SKM-1 treated with dmso at 0.1 percent for 144 hours (cell line): ENCODE results near the gene COLQ.
A peak's percentile ranks its signal among the peaks of the same experiment; 100 is the strongest.
"Not testable (repeated sequence)": the region's sequence is repeated elsewhere in the genome, so short reads cannot be mapped to it uniquely, and the experiment has no call there.

Experiments used
- DNase-seq: peaks from one replicate; lab custom pipeline; 2025; ENCODE audit not compliant: unreplicated experiment; lab: John Stamatoyannopoulos, UW

Gene COLQ

DNA sequence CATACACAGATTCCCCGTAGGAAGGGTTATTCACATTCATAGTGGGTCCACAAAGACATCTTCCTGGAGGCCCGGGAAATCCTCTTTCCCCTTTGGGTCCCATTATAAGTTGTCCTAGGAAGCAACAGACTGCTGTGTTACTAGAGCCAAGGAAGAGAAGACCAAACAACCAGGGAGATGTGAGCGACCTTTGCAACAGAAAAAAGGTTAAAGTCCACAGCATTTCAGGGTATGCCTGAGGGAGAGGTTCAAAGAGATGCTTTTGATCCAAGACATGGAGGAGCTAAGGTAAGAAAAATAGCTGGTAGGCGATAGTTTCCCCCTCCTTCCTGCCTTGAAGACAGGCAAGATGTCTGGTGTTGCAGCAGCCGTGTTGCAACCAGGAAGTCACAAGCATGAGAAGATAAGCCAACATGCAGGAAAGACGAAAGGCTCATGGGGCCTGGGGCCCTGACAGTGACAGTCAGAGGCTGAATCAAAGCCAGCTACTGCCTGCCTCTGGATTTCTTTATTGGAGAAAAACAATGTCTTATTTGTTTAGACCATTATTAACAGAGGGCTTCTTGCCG lies 63.2 kb downstream of the COLQ start:
- DNase-seq, result peak; percentile 38

- DNase-seq, result not testable (repeated sequence)
Measured at GRCh38 chr3:15456915-15457314, 64.6 kb downstream of the COLQ start.

DNA sequence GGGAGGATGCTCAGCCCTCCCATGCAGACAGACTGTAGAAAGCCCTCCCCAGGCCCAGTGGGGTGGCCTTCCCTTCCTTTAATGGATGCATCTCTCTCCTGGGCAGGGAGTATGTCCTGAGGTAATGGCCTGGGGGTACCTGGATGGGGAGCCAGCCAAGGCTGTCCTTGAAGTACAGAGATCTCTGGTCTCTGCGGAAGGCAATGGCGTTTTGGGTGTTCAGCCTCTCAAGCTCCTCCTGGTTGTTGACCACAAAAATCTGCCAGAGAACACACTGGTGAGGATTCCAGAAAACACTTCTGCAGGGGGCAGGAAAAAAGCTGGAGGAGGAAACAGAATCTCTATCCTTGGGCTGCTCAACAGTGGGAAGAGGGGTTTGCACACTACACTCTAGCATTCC lies 65.2 kb downstream of the COLQ start:
- no peak for DNase-seq

DNA sequence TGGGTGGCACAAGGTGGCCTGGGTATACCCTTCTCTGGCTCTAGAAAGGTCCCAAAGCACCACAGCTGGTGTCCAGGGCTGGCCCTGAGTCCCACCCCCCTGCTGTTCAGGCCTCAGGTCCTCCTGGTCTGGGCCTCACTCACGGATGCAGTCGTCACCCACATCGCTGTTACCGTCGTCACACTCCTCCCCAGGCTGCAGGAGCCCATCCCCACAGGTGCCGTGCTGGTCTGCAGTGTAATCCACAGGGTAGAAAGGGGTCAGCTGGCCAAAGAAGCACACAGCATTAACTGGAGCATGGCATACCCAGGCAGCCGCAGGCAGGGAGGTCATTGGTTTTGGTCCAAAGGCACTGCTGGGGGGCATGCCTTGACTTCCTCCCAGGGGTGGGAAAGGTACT lies 65.8 kb downstream of the COLQ start:
- DNase-seq, result no peak

- no peak for DNase-seq
Measured at GRCh38 chr3:15454965-15455364, 66.5 kb downstream of the COLQ start.

DNA sequence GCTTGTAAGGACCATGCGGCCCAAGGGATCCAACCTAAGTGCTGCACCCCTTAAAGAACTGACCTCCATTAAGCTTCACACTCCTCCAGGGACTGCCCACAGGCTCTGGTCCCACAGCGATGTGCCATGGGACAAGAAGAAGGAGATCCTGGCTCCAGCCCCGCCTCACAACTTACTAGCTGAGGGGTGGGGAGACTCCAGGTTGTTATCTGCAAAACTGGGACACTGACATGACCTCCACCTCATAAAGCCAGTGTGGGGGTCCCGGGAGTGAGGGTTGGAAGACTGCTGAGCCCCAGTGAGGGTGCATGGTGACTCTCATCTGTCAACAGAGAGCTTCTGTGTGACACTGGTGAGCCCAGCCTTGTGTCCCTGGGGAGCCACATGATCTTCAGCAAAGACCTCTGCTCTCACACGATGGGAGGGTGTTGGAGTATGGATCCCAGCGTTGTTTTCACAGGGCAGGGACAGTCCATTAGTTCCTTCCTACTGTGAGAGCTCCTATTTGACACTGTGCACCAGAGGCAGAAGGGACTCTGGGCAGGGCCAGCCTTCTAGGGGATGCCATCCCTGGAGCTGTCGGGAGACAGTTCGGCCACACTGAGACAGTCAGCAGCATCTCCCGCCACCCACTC lies 67.4 kb downstream of the COLQ start:
- no peak for DNase-seq

GRCh38 chr3:15453501-15453900 lies 68.0 kb downstream of the COLQ start:
- no peak for DNase-seq

DNA sequence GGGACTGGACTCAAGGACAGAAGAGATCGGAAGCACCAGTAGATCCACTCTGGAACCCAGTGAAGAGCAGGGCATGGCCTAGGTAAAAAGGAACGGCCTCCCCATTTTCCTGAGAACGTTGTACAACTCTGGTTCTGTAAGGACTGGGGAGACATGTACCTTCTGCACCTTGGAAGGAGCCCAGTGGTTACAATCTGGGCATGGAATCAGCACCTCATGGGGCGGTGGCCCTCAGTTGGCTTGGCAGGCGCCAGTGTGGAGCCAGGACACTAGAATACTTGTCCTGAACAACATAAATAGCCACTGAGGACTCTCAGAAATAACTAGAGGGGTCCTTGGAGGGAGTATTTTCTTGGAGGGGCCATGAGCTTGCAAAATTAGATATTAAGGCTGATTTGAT lies 68.5 kb downstream of the COLQ start:
- no peak for DNase-seq

DNA sequence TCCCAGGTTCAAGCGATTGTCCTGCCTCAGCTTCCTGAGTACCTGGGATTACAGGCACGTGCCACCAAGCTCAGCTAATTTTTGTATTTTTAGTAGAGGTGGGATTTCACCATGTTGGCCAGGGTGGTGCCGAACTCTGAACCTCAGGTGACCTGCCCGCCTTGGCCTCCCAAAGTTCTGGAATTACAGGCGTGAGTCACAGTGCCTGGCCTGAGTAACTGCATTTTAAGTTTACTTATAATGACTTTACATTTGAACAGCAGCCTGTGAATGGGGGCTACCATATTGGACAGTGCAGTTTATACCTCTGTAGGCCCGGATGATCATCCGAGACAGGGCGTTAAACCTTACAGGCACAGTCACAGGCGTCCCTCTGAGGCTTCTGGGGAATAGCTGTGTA lies 69.3 kb downstream of the COLQ start:
- no peak for DNase-seq

DNA sequence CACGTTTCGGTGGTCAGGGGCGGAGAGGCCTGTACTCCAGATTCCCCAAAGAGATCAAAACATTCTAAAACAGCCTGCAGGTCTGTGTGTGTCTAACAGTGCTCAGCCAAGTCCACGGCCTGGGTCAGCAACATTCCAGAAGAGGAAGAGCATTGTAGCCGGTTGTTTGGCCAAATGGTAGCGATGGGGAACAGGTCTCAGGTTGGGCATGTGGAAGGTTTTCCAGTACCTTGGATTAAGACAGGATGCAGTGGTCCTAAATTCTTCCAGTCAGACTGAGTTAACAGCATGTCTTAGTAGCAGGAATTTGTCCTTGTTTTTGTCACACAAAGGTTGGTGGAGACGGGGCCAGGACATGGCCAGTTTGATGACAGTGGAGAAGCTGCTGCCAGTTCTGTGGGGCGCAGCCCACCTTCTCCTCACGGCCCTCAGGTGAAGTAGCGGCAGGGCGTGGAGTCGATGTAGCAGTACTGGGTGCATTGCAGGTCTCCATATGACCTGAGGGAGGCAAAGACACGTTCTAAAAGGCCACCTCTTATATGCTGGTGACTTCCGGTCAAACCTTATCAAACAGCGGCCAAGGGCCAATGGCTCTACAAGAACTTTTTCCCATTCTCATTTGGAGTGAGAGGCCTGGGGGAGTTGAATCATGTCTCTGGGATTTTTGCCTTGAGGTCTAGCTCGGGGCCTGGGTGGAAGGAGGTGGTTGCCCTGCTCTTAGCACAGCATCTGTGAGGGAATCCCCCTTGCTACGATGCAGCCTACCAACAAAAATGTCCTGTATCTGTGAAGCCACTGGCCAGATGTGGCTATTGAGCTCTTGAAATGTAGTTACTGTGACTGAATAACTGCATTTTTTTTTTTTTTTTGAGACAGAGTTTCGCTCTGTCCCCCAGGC lies 70.0 kb downstream of the COLQ start:
- DNase-seq, result no peak

DNA sequence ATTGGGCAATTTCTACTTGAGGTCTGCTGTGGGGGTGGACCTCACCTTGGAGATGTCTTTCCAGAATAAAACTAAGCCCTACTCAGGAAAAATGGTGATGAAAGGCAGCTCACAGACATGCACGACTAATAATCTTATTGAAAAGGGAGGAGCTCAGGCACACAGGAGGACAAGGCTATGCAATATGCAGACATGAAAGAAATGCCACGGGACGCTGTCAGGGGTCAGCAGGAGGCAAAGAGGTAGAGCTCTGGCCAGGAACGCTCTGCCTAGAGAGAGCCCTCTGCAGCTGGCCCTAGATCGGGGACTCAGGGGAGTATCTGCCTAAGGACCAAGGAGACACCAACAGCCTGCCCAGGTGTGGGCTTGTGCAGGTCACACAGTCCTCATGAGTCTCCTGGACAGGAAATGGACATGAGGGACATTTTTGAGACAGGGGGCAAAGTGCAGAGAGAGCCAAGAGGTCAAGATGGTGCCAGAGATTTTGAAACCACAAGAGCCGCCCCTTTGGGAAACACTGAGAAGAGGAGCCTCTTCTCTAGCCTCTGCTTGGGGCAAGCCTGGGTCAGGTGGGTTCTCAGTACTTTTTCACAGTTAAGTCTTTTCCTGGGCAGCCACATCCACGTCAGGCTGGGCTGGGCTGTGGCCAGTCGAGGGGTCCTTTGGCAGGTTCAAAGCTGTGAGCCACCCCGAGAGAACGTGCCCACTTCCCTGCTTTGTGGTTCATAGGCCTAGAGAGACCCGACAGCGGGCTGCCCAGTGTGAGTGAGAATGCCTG lies 70.9 kb downstream of the COLQ start:
- no peak for DNase-seq

GRCh38 chr3:15449489-15450224 lies 71.8 kb downstream of the COLQ start:
- DNase-seq, result no peak

DNA sequence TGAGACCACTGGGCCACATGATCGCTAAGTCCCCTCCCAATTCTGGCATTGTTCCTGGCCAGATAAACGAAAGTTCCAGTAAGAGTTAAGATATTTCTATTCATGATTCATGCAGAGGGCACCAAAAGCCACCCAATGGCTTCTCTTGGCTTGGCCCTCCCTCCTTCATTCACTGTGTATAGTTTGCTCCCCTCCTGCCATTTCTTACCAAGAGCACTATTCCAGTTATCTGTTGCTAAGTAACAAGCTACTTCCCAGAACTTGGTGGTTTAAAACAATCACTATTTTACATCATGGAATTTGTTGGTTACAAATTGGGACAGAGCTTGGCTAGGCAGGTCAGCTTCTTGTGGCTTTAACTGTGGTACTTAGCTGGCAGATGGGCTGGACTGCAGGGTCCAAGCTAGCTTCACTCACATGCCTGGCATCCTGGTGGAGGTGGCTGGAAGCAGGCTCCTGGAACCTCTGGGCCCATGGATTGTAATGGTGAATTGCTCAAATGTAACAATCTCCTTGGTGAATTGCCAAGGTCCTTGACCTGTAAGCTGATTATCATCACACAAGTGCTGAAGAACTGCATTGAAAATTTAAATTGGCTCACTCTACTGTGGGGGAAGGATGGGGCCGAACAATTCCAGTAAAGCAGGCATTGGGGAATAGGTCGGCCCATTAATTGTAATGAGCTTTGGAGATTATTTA lies 77.5 kb downstream of the COLQ start:
- no peak for DNase-seq

- DNase-seq, result no peak
Measured at GRCh38 chr3:15440891-15441290, 80.6 kb downstream of the COLQ start.

DNA sequence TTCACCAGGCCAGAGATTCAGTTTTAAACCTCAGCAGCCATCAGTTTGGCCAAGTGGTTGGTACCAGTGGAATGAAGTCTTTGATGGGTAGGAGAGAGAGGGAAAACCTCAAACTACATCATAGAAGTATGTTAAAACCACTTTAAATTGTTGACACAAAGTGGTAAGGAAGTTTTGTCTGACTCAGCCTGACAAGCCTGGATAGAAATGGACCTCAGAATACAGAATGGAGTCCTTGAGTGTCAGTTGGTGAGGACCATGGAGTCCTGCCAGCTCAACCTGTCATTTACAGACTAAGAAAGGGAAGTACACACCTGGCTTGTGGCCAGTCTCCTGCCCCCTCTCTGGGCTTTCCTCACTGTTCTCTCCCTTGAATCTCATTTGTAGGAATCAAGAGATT lies 82.0 kb downstream of the COLQ start:
- DNase-seq, result no peak

DNA sequence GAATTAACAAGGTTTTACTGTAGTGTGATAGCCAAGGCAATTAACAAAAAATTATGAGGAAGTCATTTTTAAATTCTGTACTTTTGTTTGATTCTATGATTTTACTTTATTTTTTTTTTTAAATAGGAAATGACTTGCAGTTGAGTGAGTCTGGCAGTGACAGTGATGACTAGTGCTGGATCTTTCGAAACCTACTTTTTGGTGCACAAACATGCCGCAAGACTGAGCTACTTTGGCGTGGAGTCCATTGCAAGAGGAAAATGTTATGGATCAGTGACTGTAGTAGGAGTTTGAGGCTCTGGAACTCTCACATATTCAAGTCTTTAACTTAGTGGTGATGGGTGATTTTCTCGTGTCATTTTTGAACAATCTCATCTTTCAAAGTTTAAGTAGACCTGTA lies 82.5 kb downstream of the COLQ start:
- no peak for DNase-seq

- DNase-seq, result no peak
Measured at GRCh38 chr3:15436246-15436645, 85.3 kb downstream of the COLQ start.

DNA sequence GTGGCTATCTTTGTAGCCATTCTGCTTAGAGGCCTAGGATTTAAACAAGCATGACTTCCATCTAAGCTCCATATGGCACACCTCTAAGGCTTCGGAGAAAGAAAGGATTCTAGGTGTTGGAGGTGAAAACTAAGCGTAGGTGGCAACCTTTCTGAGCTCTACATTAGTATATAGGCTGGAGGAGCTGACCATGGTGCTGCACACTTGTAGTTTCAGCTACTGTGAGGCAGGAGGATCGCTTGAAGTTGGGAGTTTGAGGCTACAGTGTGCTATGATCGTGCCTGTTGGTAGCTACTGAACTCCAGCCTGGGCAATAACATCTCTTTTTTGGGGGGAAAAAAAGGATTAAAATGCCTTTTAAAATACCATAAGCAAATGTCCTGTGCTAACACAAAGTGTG lies 86.8 kb downstream of the COLQ start:
- DNase-seq, result no peak

GRCh38 chr3:15433531-15433930 lies 88.0 kb downstream of the COLQ start:
- DNase-seq, result no peak

GRCh38 chr3:15431256-15431837 lies 90.2 kb downstream of the COLQ start:
- DNase-seq, result no peak
